ENCODE measurements around the gene POC5.
"Not testable (repeated sequence)": the region's sequence is repeated elsewhere in the genome, so short reads cannot be mapped to it uniquely, and the experiment has no call there.

The POC5 gene

GRCh38 chr5:75706775-75707174, 10.5 kb downstream of the POC5 start:
- no peak for DNase-seq (ENCODE audit: low read depth, low spot score)

- no peak for DNase-seq (ENCODE audit: low read depth, low spot score)
Measured at GRCh38 chr5:75706016-75706415, 11.2 kb downstream of the POC5 start.

GRCh38 chr5:75701856-75702255, 15.4 kb downstream of the POC5 start:
- DNase-seq (ENCODE audit: low read depth, low spot score), result no peak

GRCh38 chr5:75695472-75696351, 21.5 kb downstream of the POC5 start:
- DNase-seq (ENCODE audit: low read depth, low spot score), result not testable (repeated sequence)

- DNase-seq (ENCODE audit: low read depth, low spot score), result no peak
Measured at GRCh38 chr5:75694781-75695180, 22.5 kb downstream of the POC5 start.

GRCh38 chr5:75690669-75691068, 26.6 kb downstream of the POC5 start:
- DNase-seq (ENCODE audit: low read depth, low spot score), result no peak

- DNase-seq (ENCODE audit: low read depth, low spot score), result no peak
Measured at GRCh38 chr5:75686480-75686879, 30.8 kb downstream of the POC5 start.

- DNase-seq (ENCODE audit: low read depth, low spot score), result no peak
Measured at GRCh38 chr5:75685141-75685540, 32.1 kb downstream of the POC5 start.

GRCh38 chr5:75681125-75681830, 36.0 kb downstream of the POC5 start:
- no peak for DNase-seq (ENCODE audit: low read depth, low spot score)

- no peak for DNase-seq (ENCODE audit: low read depth, low spot score)
Measured at GRCh38 chr5:75678155-75678554, 39.1 kb downstream of the POC5 start.

GRCh38 chr5:75677607-75678006, 39.6 kb downstream of the POC5 start:
- DNase-seq (ENCODE audit: low read depth, low spot score), result no peak

- no peak for DNase-seq (ENCODE audit: low read depth, low spot score)
Measured at GRCh38 chr5:75675783-75676182, 41.5 kb downstream of the POC5 start.

- DNase-seq (ENCODE audit: low read depth, low spot score), result no peak
Measured at GRCh38 chr5:75672616-75673015, 44.6 kb downstream of the POC5 start.

GRCh38 chr5:75671506-75671905, 45.7 kb downstream of the POC5 start:
- no peak for DNase-seq (ENCODE audit: low read depth, low spot score)

- DNase-seq (ENCODE audit: low read depth, low spot score), result no peak
Measured at GRCh38 chr5:75670577-75670976, 46.7 kb downstream of the POC5 start.

- DNase-seq (ENCODE audit: low read depth, low spot score), result peak; percentile 14
Measured at GRCh38 chr5:75668977-75669689, 48.1 kb downstream of the POC5 start.

GRCh38 chr5:75668445-75668844, 48.8 kb downstream of the POC5 start:
- no peak for DNase-seq (ENCODE audit: low read depth, low spot score)

- no peak for DNase-seq (ENCODE audit: low read depth, low spot score)
Measured at GRCh38 chr5:75667586-75667985, 49.7 kb downstream of the POC5 start.

GRCh38 chr5:75666801-75667200, 50.4 kb downstream of the POC5 start:
- DNase-seq (ENCODE audit: low read depth, low spot score), result no peak

GRCh38 chr5:75664979-75665378, 52.3 kb downstream of the POC5 start:
- DNase-seq (ENCODE audit: low read depth, low spot score), result no peak

GRCh38 chr5:75663579-75664284, 53.5 kb downstream of the POC5 start:
- no peak for DNase-seq (ENCODE audit: low read depth, low spot score)

- no peak for DNase-seq (ENCODE audit: low read depth, low spot score)
Measured at GRCh38 chr5:75662061-75662460, 55.2 kb downstream of the POC5 start.
